GM19193 (cell line): ENCODE measurements around the gene RC3H1.

Source experiments
- POLR2A ChIP-seq: IDR thresholded peaks from 4 replicates; pipeline ENCODE4 v1.6.1; 2011; ENCODE audit not compliant: insufficient read depth, insufficient read length; ENCODE audit errors: extremely low read depth

Gene RC3H1

DNA sequence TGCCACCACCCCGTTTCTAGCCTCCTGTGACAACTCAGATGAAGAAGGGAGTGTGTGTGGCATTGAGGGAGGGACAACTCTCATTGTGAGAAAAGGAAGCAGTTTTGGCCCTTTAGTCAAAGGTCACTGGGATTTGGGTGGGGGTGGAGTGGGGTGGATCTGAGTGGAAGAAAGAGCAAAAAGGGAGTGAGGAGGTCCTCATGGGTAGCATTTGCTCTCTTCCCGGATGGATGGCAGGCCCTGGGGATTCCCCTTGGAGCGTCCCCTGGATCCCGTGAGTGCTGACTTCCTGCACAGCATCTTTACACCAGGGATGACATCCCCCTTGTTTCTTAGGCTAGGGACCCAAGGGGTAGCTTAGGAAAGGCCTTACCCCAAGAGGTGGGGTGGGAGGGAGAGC is 105.5 kb downstream of the RC3H1 start:
- TF ChIP-seq POLR2A = no peak

DNA sequence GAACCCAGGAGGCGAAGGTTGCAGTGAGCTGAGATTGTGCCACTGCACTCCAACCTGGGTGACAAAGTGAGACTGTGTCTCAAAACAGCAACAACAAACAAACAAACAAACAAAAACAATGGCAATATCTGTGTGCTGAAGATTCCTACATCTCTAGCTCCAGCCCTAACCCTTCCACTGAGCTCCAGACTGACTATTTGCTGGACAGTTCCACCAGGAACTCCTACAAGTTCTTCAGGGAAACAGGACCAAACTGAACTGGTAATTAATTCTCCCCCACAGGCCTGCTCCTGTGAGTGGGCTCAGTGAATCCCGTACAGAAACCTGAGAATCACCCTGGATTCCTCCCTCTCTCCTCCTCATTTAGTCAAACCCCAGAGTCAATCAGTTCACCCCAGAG is 106.6 kb downstream of the RC3H1 start:
- no peak for TF ChIP-seq POLR2A

DNA sequence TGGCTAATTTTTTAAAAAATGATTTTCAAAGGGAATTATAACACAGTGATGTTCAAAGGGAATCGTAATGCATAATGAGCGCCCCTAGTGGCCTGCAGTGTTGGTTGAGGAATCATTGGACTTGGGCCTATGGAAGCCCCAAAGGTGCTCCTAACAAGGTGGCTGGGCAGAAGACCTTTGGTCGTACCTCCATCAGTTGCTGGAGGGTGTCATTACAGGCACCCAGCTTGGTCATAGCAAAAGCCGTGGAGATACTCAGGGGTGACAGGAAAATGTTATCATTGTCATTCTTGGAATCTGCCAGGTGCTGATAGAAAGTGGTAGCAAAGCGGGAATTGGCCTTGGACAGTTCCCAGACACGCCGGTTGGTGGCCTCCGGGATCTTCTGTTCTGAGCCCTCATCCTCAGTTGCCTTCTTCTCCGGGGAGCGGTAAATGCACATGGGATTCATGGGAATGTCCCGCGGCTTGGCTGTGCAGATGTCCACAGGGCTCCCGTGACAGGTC is 107.7 kb downstream of the RC3H1 start:
- no peak for TF ChIP-seq POLR2A

DNA sequence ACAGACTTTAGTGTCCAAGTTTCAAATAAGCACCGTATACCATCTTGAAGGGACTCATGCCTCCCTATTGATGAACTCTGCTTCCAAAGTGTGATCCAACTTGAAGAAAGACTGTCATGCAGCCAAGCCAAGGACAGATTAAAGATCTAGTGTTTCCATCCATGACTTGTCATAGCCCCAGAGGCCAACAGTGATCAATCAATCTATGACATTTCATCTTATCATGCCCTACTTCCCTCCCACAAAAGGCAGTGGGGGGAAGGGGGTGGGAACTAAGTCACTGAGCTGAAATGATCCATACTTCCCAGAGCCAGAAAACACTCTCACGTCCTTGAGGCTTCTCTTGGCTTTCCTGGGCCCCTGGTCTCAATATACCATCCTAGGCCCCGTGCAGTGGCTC is 109.0 kb downstream of the RC3H1 start:
- TF ChIP-seq POLR2A = no peak

DNA sequence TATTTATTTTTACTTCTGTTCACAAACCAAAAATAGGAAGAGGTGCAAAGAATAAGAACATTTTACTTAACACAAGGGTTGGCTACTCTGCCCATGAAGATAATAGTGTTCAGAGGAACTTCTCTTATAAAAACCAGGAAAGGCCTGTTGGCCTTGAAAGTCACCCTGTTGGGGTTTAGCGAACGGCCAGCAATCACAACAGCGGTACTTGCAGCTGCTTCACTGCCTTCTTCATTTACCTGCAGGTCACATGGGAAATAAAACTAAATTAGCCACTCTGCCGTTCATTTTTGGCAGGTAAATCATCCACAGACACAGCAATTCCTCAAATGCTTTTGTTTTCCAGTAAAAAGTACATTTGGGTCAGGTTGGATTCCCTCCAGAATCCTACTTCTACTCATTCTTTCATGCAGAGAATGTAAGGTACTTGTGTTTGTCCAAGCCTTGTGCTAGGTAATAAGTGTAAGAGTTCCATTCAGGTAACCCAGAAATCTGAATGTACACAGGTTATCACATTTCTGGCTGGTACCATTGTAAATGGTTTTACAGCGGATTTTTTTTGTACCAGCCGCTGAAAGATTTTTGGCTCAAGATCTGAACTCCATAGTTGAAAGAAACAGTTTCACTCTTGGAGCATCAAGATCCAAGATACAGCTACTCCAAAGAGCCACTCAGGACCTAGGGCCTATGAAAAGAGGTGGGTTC is 118.2 kb downstream of the RC3H1 start:
- no peak for TF ChIP-seq POLR2A

DNA sequence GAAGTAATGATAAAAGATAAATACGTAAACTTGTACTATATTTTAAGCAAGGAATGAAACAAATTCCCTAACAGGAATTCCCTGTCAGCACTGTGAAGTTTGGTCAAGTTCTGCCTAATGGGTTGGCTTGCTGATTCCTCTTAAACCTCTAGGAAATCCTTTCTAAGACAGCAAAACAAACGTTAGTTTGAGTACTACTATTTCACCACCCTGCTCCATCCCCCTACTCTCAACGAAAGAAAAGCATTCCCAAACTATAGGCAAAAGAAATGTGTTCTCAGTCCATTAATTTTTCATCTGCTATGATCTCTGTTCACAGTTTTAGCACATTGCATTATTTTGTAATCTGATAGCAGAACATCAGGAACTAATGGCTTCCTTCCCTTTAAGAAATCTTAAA is 121.2 kb downstream of the RC3H1 start:
- TF ChIP-seq POLR2A = no peak

DNA sequence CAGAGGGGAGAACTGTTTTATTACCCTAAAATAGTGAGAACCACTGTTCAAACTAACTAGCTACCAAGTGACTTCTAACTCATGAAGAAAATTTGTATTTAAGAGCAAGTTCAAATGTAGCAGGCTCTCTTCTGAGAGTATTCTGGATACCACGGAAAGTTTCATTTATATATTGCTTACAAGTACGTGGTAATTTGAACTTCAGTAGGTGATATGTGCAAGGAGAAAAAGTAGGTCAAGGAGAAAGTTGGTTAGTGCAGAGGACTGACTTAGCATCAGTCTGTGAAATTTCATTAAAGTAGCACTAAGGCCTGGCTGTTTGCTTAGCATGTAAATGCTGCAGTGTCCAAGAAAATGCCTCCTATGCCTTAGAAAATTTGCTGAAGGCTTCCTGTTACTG is 121.7 kb downstream of the RC3H1 start:
- no peak for TF ChIP-seq POLR2A

DNA sequence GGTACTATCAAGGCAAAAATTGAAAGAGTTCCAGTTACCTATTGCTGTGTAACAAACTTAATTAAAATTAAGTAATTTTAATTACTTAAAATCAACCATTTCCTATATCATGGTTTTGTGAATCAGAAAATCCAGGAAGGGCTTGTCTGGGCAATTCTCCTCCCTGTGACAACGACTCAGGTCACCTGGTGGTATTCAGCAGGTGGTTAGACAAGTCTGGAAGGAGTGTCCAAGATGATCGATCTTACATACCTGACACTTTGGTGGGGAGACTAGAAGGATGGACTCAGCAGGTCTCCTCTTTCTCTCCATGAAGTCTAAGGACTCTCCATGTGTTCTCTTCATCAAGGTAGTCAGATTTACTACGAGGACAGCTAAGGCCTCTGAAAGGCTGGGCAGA is 128.0 kb downstream of the RC3H1 start:
- TF ChIP-seq POLR2A = no peak

DNA sequence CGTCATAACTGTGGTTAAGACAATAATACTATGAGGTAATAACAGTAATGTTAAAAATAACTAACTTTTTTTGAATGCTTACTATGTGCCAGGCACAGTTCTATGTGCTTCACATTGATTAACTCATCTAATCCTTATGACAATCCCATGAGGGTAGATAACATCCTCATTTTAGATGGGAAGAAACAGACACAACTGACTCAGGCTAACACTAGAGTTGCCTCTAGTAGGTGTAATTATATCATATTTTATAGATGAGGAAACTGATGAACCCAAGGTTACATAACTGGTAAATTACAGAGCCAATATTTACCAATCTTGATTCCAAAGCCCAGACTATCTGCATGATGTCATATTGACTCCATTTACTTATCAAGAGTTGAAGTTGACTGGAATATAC is 128.5 kb downstream of the RC3H1 start:
- no peak for TF ChIP-seq POLR2A

DNA sequence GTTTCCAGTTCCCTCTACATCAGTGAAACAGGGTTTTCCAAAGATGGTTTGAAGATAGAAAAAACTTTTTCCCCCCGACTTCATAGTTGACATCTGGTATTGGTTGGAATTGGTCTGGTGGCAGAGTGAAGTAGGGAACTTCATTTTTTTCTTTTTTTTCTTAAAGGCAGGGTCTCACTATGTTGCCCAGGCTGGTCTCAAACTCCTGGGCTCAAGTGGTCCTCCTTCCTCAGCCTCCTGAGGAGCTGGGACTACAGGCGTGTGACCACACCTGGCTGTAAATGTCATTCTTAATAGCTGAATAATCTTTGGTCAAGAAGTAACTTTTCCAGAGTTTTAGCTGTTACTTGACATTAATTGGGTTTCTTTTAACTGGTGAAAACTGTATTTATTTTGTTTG is 132.3 kb downstream of the RC3H1 start:
- no peak for TF ChIP-seq POLR2A

DNA sequence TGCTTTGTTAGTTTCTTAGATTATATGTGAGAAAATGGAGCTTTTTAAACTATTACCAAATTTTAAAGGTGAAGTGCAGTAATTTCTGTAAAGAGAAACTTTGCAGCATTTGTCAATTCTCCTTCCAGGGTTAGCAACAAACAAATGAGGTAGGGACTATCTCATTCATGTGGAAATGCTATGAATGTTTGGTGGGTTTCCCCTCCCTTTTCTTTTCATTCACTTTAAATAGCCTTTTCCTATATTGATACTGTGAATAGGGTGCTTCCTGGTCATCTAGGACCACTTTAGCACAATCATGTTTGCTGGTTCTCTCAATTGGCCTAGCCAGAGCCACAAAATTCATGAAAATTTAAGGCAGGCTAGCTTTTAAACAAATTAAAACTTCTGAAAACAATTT is 133.4 kb downstream of the RC3H1 start:
- TF ChIP-seq POLR2A = no peak

DNA sequence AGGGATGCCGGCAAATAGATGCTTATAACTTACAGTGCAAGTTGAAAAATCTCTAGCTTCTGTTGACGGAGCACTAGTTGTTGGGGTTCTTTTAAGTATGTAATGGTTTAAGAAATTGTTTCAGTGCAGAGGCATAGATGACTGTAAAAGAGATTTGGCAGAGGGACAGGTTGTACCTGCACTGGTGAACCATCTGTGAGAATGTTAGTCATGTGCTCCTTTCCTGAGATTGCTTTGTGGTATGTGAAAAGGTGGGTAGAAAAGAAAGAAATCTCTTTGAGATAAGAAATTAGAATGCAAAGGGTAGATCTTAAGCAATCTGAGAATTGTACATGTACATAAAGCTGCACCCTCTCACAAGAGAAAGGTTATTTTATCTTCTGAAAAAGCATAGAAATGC is 134.5 kb downstream of the RC3H1 start:
- TF ChIP-seq POLR2A = no peak

DNA sequence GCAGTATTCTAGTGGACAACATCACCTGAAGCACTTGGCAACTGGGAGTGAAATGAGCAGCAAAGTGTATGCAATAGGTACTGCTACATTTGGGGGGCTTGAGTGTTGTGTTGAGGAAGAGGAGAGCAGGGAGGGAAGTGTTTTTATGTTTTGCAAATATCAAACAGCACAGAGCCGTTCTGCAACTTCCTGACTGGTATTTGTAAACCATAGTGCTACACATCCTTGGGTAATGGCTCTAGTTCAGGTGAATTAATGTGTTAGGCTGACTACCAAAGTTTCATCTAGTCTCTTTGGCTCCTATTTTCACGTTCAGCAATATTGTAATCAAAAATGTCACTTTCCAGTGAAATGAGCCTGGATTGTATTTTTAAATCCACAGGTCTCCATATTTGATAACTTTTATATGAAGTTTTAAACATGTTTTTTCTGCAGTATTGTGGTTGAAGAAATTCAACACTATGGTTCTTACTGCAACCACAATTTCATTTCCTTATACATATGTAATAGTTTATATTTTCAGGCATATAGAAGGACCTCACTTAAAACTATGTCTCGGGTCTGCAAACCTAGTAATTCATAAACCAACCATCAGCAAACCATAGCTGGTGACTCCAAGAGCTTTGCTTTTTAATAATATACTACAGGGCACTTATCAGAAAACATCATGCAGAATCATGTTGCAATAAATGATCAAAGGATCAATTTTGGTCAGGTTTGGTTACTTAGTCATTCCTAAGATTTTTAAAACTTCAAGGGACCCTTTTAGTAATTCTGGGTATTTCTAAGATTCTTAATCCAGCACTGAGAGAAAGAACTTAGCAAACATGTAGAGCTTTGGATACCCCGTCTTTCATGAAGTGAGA is 135.2 kb downstream of the RC3H1 start:
- no peak for TF ChIP-seq POLR2A

DNA sequence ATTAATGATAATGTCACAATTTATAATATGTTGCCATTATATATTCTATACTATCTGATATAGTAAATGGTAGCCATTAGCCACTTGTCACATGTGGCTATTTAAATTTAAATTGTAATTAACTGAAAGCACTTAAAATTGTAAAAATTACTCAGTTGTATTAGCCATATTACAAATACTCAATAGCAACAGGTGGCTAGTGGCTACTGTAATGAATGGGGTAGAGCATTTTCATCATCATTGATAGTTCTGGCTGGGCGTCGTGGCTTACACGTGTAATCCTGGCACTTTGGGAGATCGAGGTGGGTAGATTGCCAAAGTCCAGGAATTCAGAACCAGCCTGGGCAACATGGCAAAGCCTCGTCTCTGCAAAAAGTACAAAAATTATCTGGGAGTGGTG is 137.5 kb downstream of the RC3H1 start:
- no peak for TF ChIP-seq POLR2A
